Body of pancreas (tissue), 4 donors: ENCODE results near the gene DNAH11. TPM values are rescaled to one million over a fixed set of nuclear protein-coding genes. Genes with fewer than 3 reads are reported as not detected.

Experiments used
- ATAC-seq: fragments of 150-250 bp; one replicate; pipeline ENCODE4 v1.9.1; 2016
- DNase-seq, 4 donors: peaks; one replicate each; pipeline ENCODE4 v3.0.0-alpha.2; 2019
- H3K27ac ChIP-seq, 4 donors: fragments of 200-600 bp; sonication (generic); 1 replicate in 3 of 4; 2 replicates in 1 of 4; pipeline versions ENCODE4 v1.5.1 to v1.6.1; 2016 to 2019; ENCODE audit warnings: mild to moderate bottlenecking in 1 of 4, mixed read lengths in 1 of 4, moderate library complexity in 1 of 4
- H3K27me3 ChIP-seq, 2 donors: fragments of 200-600 bp; sonication (generic); one replicate each; pipeline ENCODE4 v1.6.0; 2016; ENCODE audit warnings: mild to moderate bottlenecking in 1 of 2
- H3K36me3 ChIP-seq, 2 donors: fragments of 200-600 bp; sonication (generic); replicated peaks in 1 of 2; 2 replicates each; pipeline ENCODE4 v1.5.1; 2016; ENCODE audit warnings: low read depth in 2 of 2; ENCODE audit not compliant: insufficient read depth in 1 of 2
- H3K4me1 ChIP-seq: fragments of 200-600 bp; sonication (generic); one replicate; pipeline ENCODE4 v1.6.0; 2016
- H3K4me3 ChIP-seq, 2 donors: fragments of 200-600 bp; sonication (generic); 1 replicate in 1 of 2; 2 replicates in 1 of 2; pipeline ENCODE4 v1.5.1; 2016 to 2019
- H3K9me3 ChIP-seq, 3 donors: fragments of 200-600 bp; sonication (generic); 1 replicate in 2 of 3; 2 replicates in 1 of 3; pipeline ENCODE4 v1.5.1; 2016
- CTCF ChIP-seq, 7 experiments: fragments of 450-650 bp in 4 of 7; fragments of 200-600 bp in 3 of 7; sonication (generic) in 3 of 7; IDR thresholded peaks; one replicate each; pipeline ENCODE4 v1.5.1; 2016 to 2019; ENCODE audit warnings: antibody characterized with exemption in 7 of 7
- POLR2A ChIP-seq, 3 donors: fragments of 450-650 bp; IDR thresholded peaks; one replicate each; pipeline ENCODE4 v1.6.1; 2016; ENCODE audit warnings: antibody characterized with exemption in 3 of 3, mild to moderate bottlenecking in 2 of 3
- WGBS, 2 donors: methylation state at CpG; one replicate each; pipeline ENCODE4 v1.1.5; 2017; 5-methylcytosine and 5-hydroxymethylcytosine counted together
- intact Hi-C: fragments of 100-400 bp; cut with DNase I; formaldehyde crosslinking; loops from one replicate; pipeline ENCODE4 v1.15.1; 2023
- total RNA-seq, 2 donors: library from RNA; depleted of rRNA; stranded (reverse); fragments of >200 nt; gene quantifications; one replicate each; pipeline ENCODE4 v1.1.0, GENCODE V29; 2016

DNAH11 gene
- total RNA-seq, 2 donors from 2014 or later, result 0.52 to 0.99 TPM

- H3K9me3 ChIP-seq, result no peaks in the 10 kb centered on the region
- H3K4me1 ChIP-seq, result no peaks in the 10 kb centered on the region
- ATAC-seq, result no peak
- H3K27ac ChIP-seq, result no peak overlapping the region
- H3K4me3 ChIP-seq, result no peak overlapping the region
- DNase-seq, result no peak
- H3K36me3 ChIP-seq, result no peaks in the 10 kb centered on the region
- intact Hi-C loops, result no loop called here
- TF ChIP-seq CTCF (IDR thresholded peaks at IDR 0.05) (no peak), POLR2A (IDR thresholded peaks at IDR 0.05) (no peak)
- WGBS, 2 donors, result 55 to 57% methylated on average over 5 of the region's 5 CpGs
- no peaks in the 10 kb centered on the region for H3K27me3 ChIP-seq
Measured at GRCh38 chr7:21733837-21734236, 191.0 kb downstream of the DNAH11 start.

- no peak overlapping the region for H3K27ac ChIP-seq
- intact Hi-C loops, result no loop called here
- ATAC-seq, result no peak
- TF ChIP-seq POLR2A (IDR thresholded peaks at IDR 0.05), result no peak
- no peak for TF ChIP-seq CTCF (IDR thresholded peaks at IDR 0.05)
- no peaks in the 10 kb centered on the region for H3K36me3 ChIP-seq
- no peaks in the 10 kb centered on the region for H3K27me3 ChIP-seq
- WGBS, 2 donors, result 38 to 42% methylated on average over 6 of the region's 6 CpGs
- no peak overlapping the region for H3K4me3 ChIP-seq
- no peaks in the 10 kb centered on the region for H3K4me1 ChIP-seq
- no peak for DNase-seq
- no peaks in the 10 kb centered on the region for H3K9me3 ChIP-seq
Measured at GRCh38 chr7:21743493-21743892, 200.7 kb downstream of the DNAH11 start.

GRCh38 chr7:21746949-21747348 is 204.1 kb downstream of the DNAH11 start:
- TF ChIP-seq CTCF (IDR thresholded peaks at IDR 0.05) (no peak), POLR2A (IDR thresholded peaks at IDR 0.05) (no peak)
- ATAC-seq, result no peak
- Histone ChIP-seq H3K9me3 (no peaks in the 10 kb centered on the region), H3K4me1 (no peaks in the 10 kb centered on the region), H3K36me3 (no peaks in the 10 kb centered on the region), H3K27me3 (no peaks in the 10 kb centered on the region), H3K4me3 (no peak overlapping the region), H3K27ac (no peak overlapping the region)
- WGBS, 2 donors, result 80 to 84% methylated on average over 1 of the region's 1 CpG
- no peak for DNase-seq
- intact Hi-C loops, result no loop called here

- no peaks in the 10 kb centered on the region for H3K36me3 ChIP-seq
- DNase-seq, result no peak
- no peaks in the 10 kb centered on the region for H3K4me1 ChIP-seq
- TF ChIP-seq CTCF (IDR thresholded peaks at IDR 0.05) (no peak), POLR2A (IDR thresholded peaks at IDR 0.05) (no peak)
- no peaks in the 10 kb centered on the region for H3K27me3 ChIP-seq
- intact Hi-C loops, result no loop called here
- no peak overlapping the region for H3K4me3 ChIP-seq
- H3K27ac ChIP-seq, result no peak overlapping the region
- no peaks in the 10 kb centered on the region for H3K9me3 ChIP-seq
- ATAC-seq, result no peak
- 63 to 66% methylated on average over 2 of the region's 2 CpGs for WGBS, 2 donors
Measured at GRCh38 chr7:21747806-21748205, 205.0 kb downstream of the DNAH11 start.

GRCh38 chr7:21749378-21749777 is 206.5 kb downstream of the DNAH11 start:
- no peak for ATAC-seq
- no peak for DNase-seq
- H3K27me3 ChIP-seq, result no peaks in the 10 kb centered on the region
- no peak overlapping the region for H3K27ac ChIP-seq
- intact Hi-C loops, result no loop called here
- TF ChIP-seq POLR2A (IDR thresholded peaks at IDR 0.05), result no peak
- TF ChIP-seq CTCF (IDR thresholded peaks at IDR 0.05), result no peak
- H3K4me3 ChIP-seq, result no peak overlapping the region
- no peaks in the 10 kb centered on the region for H3K36me3 ChIP-seq
- no peaks in the 10 kb centered on the region for H3K9me3 ChIP-seq
- no peaks in the 10 kb centered on the region for H3K4me1 ChIP-seq
- 79 to 84% methylated on average over 9 of the region's 9 CpGs for WGBS, 2 donors
